NB4 (cell line): Measurements from ENCODE around the gene FGF4.

Experiments used
- CTCF ChIP-seq: IDR thresholded peaks from one replicate; pipeline ENCODE4 v1.5.1; 2012; ENCODE audit warnings: low read depth, low read length
- MAX ChIP-seq: IDR thresholded peaks from 2 replicates; pipeline ENCODE4 v1.6.1; 2011; ENCODE audit warnings: low read depth, low read length
- MYC ChIP-seq: IDR thresholded peaks from 2 replicates; pipeline ENCODE4 v1.6.1; 2011; ENCODE audit warnings: low read depth, low read length
- POLR2A ChIP-seq: IDR thresholded peaks from 2 replicates; pipeline ENCODE4 v1.6.1; 2011; ENCODE audit warnings: mild to moderate bottlenecking; ENCODE audit not compliant: insufficient read length; ENCODE audit errors: extremely low read depth

- no peak for TF ChIP-seq MYC
- no peak for TF ChIP-seq CTCF
- no peak for TF ChIP-seq MAX
- no peak for TF ChIP-seq POLR2A
Measured at GRCh38 chr11:69750875-69751597, 24.1 kb downstream of the FGF4 start.
